Measurements from ENCODE around the gene MICU1. TPM values are rescaled to one million over a fixed set of nuclear protein-coding genes. Genes with fewer than 3 reads are reported as not detected.

Gene MICU1
- total and polyA plus RNA-seq, 2 of the 13 experiments (the other 11 are each of a cell fraction or from before 2014, with no cell fraction given) = 32.5 to 56.1 TPM

GRCh38 chr10:72354356-72355213 is 271.3 kb downstream of the MICU1 start, which contains the start of gene DNAJB12 (continued):
- TF ChIP-seq MNT (IDR thresholded peaks at IDR 0.05) (peak; percentile 26; the same call in 1 of the 2 replicates), ZNF263 (CRISPR knock-in tag; IDR thresholded peaks at IDR 0.05) (peak; percentile 60; the same call in 1 of the 2 replicates), SMYD3 (CRISPR knock-in tag; IDR thresholded peaks at IDR 0.05) (0 out of 2 replicates have a peak, but pooled peaks have one; percentile 54), FOSL1 (CRISPR knock-in tag; IDR thresholded peaks at IDR 0.05; ENCODE audit: borderline replicate concordance) (no peak), ZFX (CRISPR knock-in tag; IDR thresholded peaks at IDR 0.05; ENCODE audit: low read depth) (peak; percentile 87), ZNF496 (CRISPR knock-in tag; IDR thresholded peaks at IDR 0.05; ENCODE audit: insufficient replicate concordance) (no peak), KLF16 (CRISPR knock-in tag; IDR thresholded peaks at IDR 0.05) (peak in 1 of 2 experiments; percentile 82; a peak in 2 of 4 replicates), ZFP62 (CRISPR knock-in tag; IDR thresholded peaks at IDR 0.05) (0 out of 2 replicates have a peak, but pooled peaks have one; percentile 26), MYC (CRISPR knock-in tag; IDR thresholded peaks at IDR 0.05; ENCODE audit: borderline replicate concordance) (peak; percentile 73), REST (IDR thresholded peaks at IDR 0.05; ENCODE audit: borderline replicate concordance in 1 of 2, low read depth in 1 of 2, low read length in 2 of 2) (peak in 1 of 2 experiments; percentile 53; a peak in 1 of 4 replicates), DDIT3 (CRISPR knock-in tag; IDR thresholded peaks at IDR 0.05) (no peak), ZC3H4 (CRISPR knock-in tag; IDR thresholded peaks at IDR 0.05; ENCODE audit: borderline replicate concordance) (peak; percentile 71; the same call in 1 of the 2 replicates), ZNF564 (CRISPR knock-in tag; IDR thresholded peaks at IDR 0.05) (no peak), KDM2A (CRISPR knock-in tag; IDR thresholded peaks at IDR 0.05; ENCODE audit: borderline replicate concordance, low read depth) (peak; percentile 95), ZNF354B (CRISPR knock-in tag; IDR thresholded peaks at IDR 0.05) (no peak), ZNF446 (CRISPR knock-in tag; IDR thresholded peaks at IDR 0.05) (peak; percentile 69; the same call in 1 of the 2 replicates), ATF6 (CRISPR knock-in tag; conservative IDR thresholded peaks at IDR 0.05) (0 out of 2 replicates have a peak, but pooled peaks have one; percentile 78), TERF1 (CRISPR knock-in tag; IDR thresholded peaks at IDR 0.05) (no peak), FOXM1 (CRISPR knock-in tag; IDR thresholded peaks at IDR 0.05) (no peak)

Measured in HepG2 (cell line).